Thoracic aorta (tissue), 2 donors: ENCODE measurements around the gene EIF4E. TPM values are rescaled to one million over a fixed set of nuclear protein-coding genes. Genes with fewer than 3 reads are reported as not detected.
"Not testable (repeated sequence)": the region's sequence is repeated elsewhere in the genome, so short reads cannot be mapped to it uniquely, and the experiment has no call there.

Experiments used
- ATAC-seq: fragments of 150-250 bp; one replicate; pipeline ENCODE4 v1.8.0; 2017; ENCODE audit warnings: low read depth; ENCODE audit not compliant: insufficient number of reproducible peaks, low FRiP score
- DNase-seq: peaks from one replicate; pipeline ENCODE4 v3.0.0-alpha.2; 2020; ENCODE audit warnings: low spot score
- H3K27ac ChIP-seq, 2 donors: fragments of 200-600 bp; sonication (generic); 1 replicate in 1 of 2; 2 replicates in 1 of 2; pipeline ENCODE4 v1.5.1; 2016; ENCODE audit warnings: mild to moderate bottlenecking in 2 of 2, moderate library complexity in 2 of 2
- H3K27me3 ChIP-seq: fragments of 200-600 bp; sonication (generic); replicated peaks from 2 replicates; pipeline ENCODE4 v1.6.0; 2016; ENCODE audit warnings: mild to moderate bottlenecking; ENCODE audit not compliant: insufficient read depth
- H3K36me3 ChIP-seq: fragments of 200-600 bp; sonication (generic); one replicate; pipeline ENCODE4 v1.5.1; 2016
- H3K4me1 ChIP-seq, 2 donors: fragments of 200-600 bp; sonication (generic); 1 replicate in 1 of 2; 2 replicates in 1 of 2; pipeline versions ENCODE4 v1.5.1 to v1.6.0; 2016; ENCODE audit warnings: low read depth in 2 of 2, mild to moderate bottlenecking in 1 of 2; ENCODE audit not compliant: control insufficient read depth in 1 of 2
- H3K4me3 ChIP-seq: fragments of 200-600 bp; sonication (generic); 2 replicates; pipeline ENCODE4 v1.5.1; 2016; ENCODE audit warnings: mild to moderate bottlenecking
- H3K9me3 ChIP-seq: fragments of 200-600 bp; sonication (generic); 2 replicates; pipeline ENCODE4 v1.5.1; 2016
- total RNA-seq, 2 donors: library from RNA; depleted of rRNA; stranded (reverse); fragments of >200 nt; gene quantifications; one replicate each; pipeline versions ENCODE4 v1.1.0 to v1.2.3, GENCODE V29; 2016
- TF ChIP-seq, protein P1 (sequence below): fragments of 200-600 bp; sonication (generic); IDR thresholded peaks from one replicate; pipeline ENCODE4 v1.5.1; 2019; ENCODE audit warnings: antibody characterized with exemption

The EIF4E gene
- total RNA-seq, 2 donors from 2014 or later: 108 to 111 TPM

DNA sequence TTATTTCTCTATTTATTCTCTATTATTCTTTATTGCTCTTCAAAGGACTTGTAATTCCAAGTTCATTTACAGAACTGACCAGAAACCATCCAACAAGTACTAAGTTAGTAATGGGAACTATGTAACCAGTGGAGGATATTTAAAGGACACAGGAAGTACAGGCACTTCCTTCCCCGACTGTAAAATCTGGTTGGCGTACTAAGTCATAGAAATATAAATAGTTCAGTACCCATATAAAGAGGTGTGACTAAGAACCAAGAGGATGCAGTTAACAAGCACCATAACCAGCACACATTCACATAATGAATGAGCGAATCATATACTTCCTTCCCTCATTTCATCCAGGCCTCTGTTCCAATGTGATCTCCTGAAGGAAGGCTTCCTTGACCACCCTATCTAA, 3.6 kb upstream of the EIF4E start:
- peaks cover 8 to 10% of the 10 kb centered on the region in 2 donors for H3K4me1 ChIP-seq
- H3K9me3 ChIP-seq: no peaks in the 10 kb centered on the region
- H3K4me3 ChIP-seq: no peak overlapping the region
- ATAC-seq (no peak), DNase-seq (no peak)
- H3K27me3 ChIP-seq: no peaks in the 10 kb centered on the region
- no peaks in the 10 kb centered on the region for H3K36me3 ChIP-seq
- H3K27ac ChIP-seq: peak overlapping the region in 1 of 2 donors; percentile 31
- TF ChIP-seq, protein P1, sequence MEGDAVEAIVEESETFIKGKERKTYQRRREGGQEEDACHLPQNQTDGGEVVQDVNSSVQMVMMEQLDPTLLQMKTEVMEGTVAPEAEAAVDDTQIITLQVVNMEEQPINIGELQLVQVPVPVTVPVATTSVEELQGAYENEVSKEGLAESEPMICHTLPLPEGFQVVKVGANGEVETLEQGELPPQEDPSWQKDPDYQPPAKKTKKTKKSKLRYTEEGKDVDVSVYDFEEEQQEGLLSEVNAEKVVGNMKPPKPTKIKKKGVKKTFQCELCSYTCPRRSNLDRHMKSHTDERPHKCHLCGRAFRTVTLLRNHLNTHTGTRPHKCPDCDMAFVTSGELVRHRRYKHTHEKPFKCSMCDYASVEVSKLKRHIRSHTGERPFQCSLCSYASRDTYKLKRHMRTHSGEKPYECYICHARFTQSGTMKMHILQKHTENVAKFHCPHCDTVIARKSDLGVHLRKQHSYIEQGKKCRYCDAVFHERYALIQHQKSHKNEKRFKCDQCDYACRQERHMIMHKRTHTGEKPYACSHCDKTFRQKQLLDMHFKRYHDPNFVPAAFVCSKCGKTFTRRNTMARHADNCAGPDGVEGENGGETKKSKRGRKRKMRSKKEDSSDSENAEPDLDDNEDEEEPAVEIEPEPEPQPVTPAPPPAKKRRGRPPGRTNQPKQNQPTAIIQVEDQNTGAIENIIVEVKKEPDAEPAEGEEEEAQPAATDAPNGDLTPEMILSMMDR: no peak

DNA sequence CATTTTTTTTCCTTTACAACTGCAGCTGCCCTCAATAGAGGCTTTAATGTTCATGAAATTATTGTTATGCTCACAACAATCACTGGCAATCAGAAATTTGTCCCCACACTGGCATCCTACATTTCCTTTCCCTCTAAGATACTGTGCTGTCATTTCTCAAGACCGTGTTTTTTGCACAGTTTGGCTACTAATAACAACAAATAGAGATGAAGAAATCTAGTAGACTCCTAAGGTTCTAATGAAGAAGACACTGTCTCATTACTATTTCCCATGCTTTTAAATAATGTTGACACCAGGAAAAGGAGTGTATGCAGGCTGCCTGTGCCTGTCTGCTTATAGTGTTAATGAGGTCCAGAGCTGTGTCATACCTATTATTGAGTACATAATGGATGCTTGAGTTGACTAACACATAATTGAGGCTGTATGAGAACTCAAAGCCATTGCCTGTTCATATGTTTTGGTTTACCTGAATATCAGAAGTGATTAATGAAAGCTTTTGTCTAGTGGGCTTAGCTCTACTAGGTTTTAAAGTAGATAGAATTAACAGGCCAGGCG, 1.5 kb upstream of the EIF4E start:
- Histone ChIP-seq H3K27ac (peak overlapping the region; percentile 94 to 98), H3K4me3 (peak overlapping the region; percentile 100), H3K36me3 (no peaks in the 10 kb centered on the region), H3K9me3 (no peaks in the 10 kb centered on the region), H3K4me1 (peaks cover 16 to 20% of the 10 kb centered on the region in 2 donors), H3K27me3 (no peaks in the 10 kb centered on the region)
- TF ChIP-seq, protein P1: no peak
- ATAC-seq (no peak), DNase-seq (no peak)

DNA sequence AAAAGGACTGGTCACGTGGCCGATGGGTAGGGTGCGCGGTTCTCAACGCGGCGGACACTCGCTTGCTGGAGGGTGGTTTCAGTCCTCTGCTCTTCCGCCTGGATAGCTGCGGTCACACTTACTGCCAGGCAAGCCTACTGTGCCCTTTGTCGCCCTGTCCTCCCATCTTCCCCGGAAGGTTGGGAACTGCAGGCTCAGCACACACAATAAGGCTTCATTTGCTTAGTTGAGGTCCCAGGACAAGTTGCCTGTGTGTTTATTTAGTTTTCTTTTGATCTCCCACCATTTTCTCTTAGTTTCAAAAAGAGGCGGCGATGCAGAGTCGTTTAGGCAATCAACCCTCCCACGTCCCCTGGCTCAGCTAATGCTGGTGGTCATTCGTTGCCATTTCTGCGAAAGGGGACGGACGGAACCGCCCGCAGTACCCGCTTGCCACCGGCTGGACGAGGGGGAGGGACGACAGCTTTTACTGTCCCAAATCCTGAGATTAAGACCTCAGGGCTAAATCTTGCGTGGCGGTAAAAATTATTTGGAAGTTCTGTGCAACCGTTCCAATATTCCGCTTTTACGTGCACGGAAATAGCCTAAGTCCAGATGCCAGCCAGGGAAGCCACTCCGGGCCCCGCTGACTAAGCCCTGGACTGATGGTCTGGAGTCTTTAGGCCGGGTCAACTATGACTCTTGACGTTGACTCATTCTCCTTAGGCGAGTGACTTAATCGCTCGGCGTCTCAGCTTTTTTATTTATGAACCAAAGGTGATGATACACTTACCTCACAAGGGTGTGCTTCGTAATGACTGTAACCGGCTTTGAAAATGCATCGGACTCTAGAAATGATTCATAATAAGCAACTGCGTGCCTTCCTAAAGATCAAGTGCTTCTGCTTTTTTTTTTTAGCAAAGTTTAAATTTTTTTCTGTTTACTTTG, 671 bp upstream of the EIF4E start:
- H3K9me3 ChIP-seq: no peaks in the 10 kb centered on the region
- TF ChIP-seq, protein P1: peak; percentile 26
- H3K36me3 ChIP-seq: no peaks in the 10 kb centered on the region
- no peaks in the 10 kb centered on the region for H3K27me3 ChIP-seq
- peak overlapping the region; percentile 94 to 98 for H3K27ac ChIP-seq
- ATAC-seq (peak; percentile 93), DNase-seq (peak; percentile 70)
- peaks cover 16 to 20% of the 10 kb centered on the region in 2 donors for H3K4me1 ChIP-seq
- peak overlapping the region; percentile 100 for H3K4me3 ChIP-seq

DNA sequence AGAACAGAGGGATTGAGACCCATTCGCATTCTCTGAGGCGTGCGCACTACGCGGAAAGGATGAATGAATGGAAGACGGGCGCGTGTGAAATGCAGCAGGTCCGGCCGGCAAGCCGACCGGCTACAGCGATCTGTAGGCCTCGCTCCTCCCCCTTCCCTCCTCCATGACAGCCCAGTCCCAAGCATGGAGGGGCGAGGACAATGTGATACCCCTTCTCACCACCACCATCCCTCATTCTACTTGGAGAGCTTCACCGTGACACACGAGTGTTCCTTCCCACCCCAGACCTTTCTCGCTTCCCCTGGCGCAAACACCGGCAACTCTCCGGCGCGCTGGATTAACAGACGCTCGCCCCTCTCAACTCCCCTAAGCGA, 815 bp downstream of the EIF4E start:
- peak overlapping the region; percentile 97 to 98 for H3K27ac ChIP-seq
- peak overlapping the region; percentile 100 for H3K4me3 ChIP-seq
- TF ChIP-seq, protein P1: peak; percentile 4
- H3K4me1 ChIP-seq: peaks cover 16 to 20% of the 10 kb centered on the region in 2 donors
- ATAC-seq (peak; percentile 9), DNase-seq (peak; percentile 48)
- H3K27me3 ChIP-seq: no peaks in the 10 kb centered on the region
- no peaks in the 10 kb centered on the region for H3K36me3 ChIP-seq
- H3K9me3 ChIP-seq: no peaks in the 10 kb centered on the region

DNA sequence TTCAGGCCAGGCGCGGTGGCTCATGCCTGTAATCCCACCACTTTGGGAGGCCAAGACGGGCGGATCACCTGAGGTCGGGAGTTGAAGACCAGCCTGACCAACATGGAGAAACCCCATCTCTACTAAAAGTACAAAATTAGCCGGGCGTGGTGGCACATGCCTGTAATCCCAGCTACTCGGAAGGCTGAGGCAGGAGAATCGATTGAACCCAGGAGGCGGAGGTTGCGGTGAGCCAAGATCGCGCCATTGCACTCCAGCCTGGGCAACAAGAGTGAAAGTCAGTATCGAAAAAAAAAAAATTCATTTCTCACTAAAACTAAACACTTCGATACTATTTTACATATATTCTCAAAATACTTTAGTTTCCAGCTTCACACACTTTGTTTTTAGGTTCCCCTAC, 2.7 kb downstream of the EIF4E start:
- not testable (repeated sequence) for H3K9me3 ChIP-seq, ATAC-seq, H3K4me3 ChIP-seq, H3K36me3 ChIP-seq, H3K27me3 ChIP-seq, H3K27ac ChIP-seq, DNase-seq
- H3K4me1 ChIP-seq: peaks cover 20 to 29% of the 10 kb centered on the region in 2 donors
